DND-41 (cell line): Measurements from ENCODE around the gene CCDC51.

Experiments
- ATAC-seq: fragments of 200-7000 bp; cut with Tn5 transposase; 3 replicates; pipeline ENCODE4 v1.9.1; 2021; ENCODE audit warnings: low read depth; ENCODE audit not compliant: insufficient read depth
- DNase-seq: peaks from one replicate; pipeline ENCODE4 v3.0.0-alpha.2; 2020
- H2AFZ ChIP-seq: 2 replicates; pipeline ENCODE4 v1.6.0; 2012; ENCODE audit warnings: low read depth, low read length
- H3K27ac ChIP-seq: 2 replicates; pipeline ENCODE4 v1.5.1; 2012; ENCODE audit warnings: low read length, inconsistent platforms
- H3K27me3 ChIP-seq: fragments of 200-600 bp; sonication (generic); 2 replicates; pipeline ENCODE4 v1.6.0; 2012; ENCODE audit warnings: low read length, mild to moderate bottlenecking, inconsistent platforms; ENCODE audit not compliant: insufficient read depth, poor library complexity
- H3K36me3 ChIP-seq: 2 replicates; pipeline ENCODE4 v1.5.1; 2012; ENCODE audit warnings: low read length, inconsistent platforms; ENCODE audit not compliant: insufficient read depth
- H3K4me1 ChIP-seq: 2 replicates; pipeline ENCODE4 v1.5.1; 2012; ENCODE audit warnings: mild to moderate bottlenecking, low read length; ENCODE audit not compliant: insufficient read depth
- H3K4me2 ChIP-seq: 2 replicates; pipeline ENCODE4 v1.6.0; 2012; ENCODE audit warnings: mild to moderate bottlenecking, moderate library complexity, low read length, inconsistent platforms; ENCODE audit not compliant: insufficient read depth
- H3K4me3 ChIP-seq, 2 experiments: fragments of 200-600 bp in 1 of 2; shearing (Covaris generic) in 1 of 2; 2 replicates each; pipeline ENCODE4 v1.5.1; 2012 to 2016; ENCODE audit warnings: inconsistent platforms in 2 of 2, low read length in 2 of 2, mild to moderate bottlenecking in 2 of 2, low read depth in 1 of 2, moderate library complexity in 1 of 2
- H3K79me2 ChIP-seq: 2 replicates; pipeline ENCODE4 v1.6.0; 2012; ENCODE audit warnings: low read length, inconsistent platforms; ENCODE audit not compliant: insufficient read depth
- H3K9ac ChIP-seq: 2 replicates; pipeline ENCODE4 v1.6.0; 2012; ENCODE audit warnings: low read depth, mild to moderate bottlenecking, inconsistent platforms, low read length, moderate library complexity
- H3K9me3 ChIP-seq: 2 replicates; pipeline ENCODE4 v1.5.1; 2012; ENCODE audit warnings: low read length, moderate library complexity, mild to moderate bottlenecking, inconsistent platforms; ENCODE audit not compliant: insufficient read depth, severe bottlenecking
- H4K20me1 ChIP-seq: 2 replicates; pipeline ENCODE4 v1.6.0; 2012; ENCODE audit warnings: low read length; ENCODE audit not compliant: insufficient read depth
- EZH2 ChIP-seq: IDR thresholded peaks from 3 replicates; pipeline ENCODE4 v1.6.1; 2012; ENCODE audit warnings: borderline replicate concordance, low read depth, mild to moderate bottlenecking, moderate library complexity, low read length, inconsistent platforms; ENCODE audit not compliant: severe bottlenecking
- TF ChIP-seq, protein P1 (sequence below): IDR thresholded peaks from 2 replicates; pipeline ENCODE4 v1.5.1; 2012; ENCODE audit warnings: borderline replicate concordance, low read length, moderate library complexity, mild to moderate bottlenecking; ENCODE audit not compliant: poor library complexity, severe bottlenecking; ENCODE audit errors: extremely low read depth

CCDC51 gene

GRCh38 chr3:48414376-48415250 lies 25.3 kb downstream of the CCDC51 start:
- Histone ChIP-seq H3K4me2 (no peak overlapping the region), H3K36me3 (no peaks in the 10 kb centered on the region), H3K4me3 (no peak overlapping the region), H2AFZ (no peak overlapping the region), H3K27me3 (no peaks in the 10 kb centered on the region), H3K9me3 (no peaks in the 10 kb centered on the region), H3K79me2 (no peaks in the 10 kb centered on the region), H3K27ac (no peak overlapping the region), H3K4me1 (no peaks in the 10 kb centered on the region), H4K20me1 (peaks cover 5% of the 10 kb centered on the region; the same call in 1 of the 2 replicates), H3K9ac (no peak overlapping the region)
- DNase-seq, result no peak
- TF ChIP-seq, protein P1, sequence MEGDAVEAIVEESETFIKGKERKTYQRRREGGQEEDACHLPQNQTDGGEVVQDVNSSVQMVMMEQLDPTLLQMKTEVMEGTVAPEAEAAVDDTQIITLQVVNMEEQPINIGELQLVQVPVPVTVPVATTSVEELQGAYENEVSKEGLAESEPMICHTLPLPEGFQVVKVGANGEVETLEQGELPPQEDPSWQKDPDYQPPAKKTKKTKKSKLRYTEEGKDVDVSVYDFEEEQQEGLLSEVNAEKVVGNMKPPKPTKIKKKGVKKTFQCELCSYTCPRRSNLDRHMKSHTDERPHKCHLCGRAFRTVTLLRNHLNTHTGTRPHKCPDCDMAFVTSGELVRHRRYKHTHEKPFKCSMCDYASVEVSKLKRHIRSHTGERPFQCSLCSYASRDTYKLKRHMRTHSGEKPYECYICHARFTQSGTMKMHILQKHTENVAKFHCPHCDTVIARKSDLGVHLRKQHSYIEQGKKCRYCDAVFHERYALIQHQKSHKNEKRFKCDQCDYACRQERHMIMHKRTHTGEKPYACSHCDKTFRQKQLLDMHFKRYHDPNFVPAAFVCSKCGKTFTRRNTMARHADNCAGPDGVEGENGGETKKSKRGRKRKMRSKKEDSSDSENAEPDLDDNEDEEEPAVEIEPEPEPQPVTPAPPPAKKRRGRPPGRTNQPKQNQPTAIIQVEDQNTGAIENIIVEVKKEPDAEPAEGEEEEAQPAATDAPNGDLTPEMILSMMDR, result no peak
- TF ChIP-seq EZH2, result no peak
- no peak for ATAC-seq

DNA sequence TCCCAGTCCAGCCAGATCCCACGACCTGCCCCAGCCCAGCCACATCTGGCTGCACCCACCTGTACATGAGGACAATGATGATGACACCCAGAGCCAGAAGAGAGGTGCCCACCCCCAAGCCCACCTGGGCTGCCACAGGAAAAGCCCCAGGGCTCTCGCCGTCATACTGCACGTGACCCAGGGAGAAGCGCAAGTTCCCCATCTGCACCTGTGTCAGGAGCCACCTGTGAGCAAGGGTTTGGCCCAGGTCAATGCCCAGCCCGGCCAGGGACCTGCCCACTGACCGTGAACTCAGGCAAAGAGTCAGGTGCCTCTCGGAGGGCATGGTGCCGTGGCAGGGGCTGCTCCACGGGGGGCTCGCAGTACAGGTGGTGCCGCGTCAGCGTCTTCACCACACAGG lies 26.3 kb downstream of the CCDC51 start:
- H3K79me2 ChIP-seq, result no peaks in the 10 kb centered on the region
- no peak overlapping the region for H3K4me2 ChIP-seq
- H3K9me3 ChIP-seq, result no peaks in the 10 kb centered on the region
- no peaks in the 10 kb centered on the region for H3K27me3 ChIP-seq
- ATAC-seq, result no peak
- no peaks in the 10 kb centered on the region for H3K36me3 ChIP-seq
- peaks cover 3% of the 10 kb centered on the region; the same call in 1 of the 2 replicates for H4K20me1 ChIP-seq
- H2AFZ ChIP-seq, result no peak overlapping the region
- no peaks in the 10 kb centered on the region for H3K4me1 ChIP-seq
- no peak overlapping the region for H3K27ac ChIP-seq
- H3K9ac ChIP-seq, result no peak overlapping the region
- DNase-seq, result no peak
- H3K4me3 ChIP-seq, result no peak overlapping the region
- TF ChIP-seq, protein P1, result no peak
- no peak for TF ChIP-seq EZH2

- H3K36me3 ChIP-seq, result no peaks in the 10 kb centered on the region
- no peak overlapping the region for H2AFZ ChIP-seq
- H3K9me3 ChIP-seq, result no peaks in the 10 kb centered on the region
- no peaks in the 10 kb centered on the region for H3K79me2 ChIP-seq
- no peak overlapping the region for H3K4me3 ChIP-seq
- TF ChIP-seq EZH2, result no peak
- TF ChIP-seq, protein P1, result no peak
- ATAC-seq (no peak), DNase-seq (no peak)
- no peaks in the 10 kb centered on the region for H3K27me3 ChIP-seq
- no peak overlapping the region for H3K27ac ChIP-seq
- H3K4me2 ChIP-seq, result no peak overlapping the region
- no peak overlapping the region for H3K9ac ChIP-seq
- no peaks in the 10 kb centered on the region for H3K4me1 ChIP-seq
- H4K20me1 ChIP-seq, result peaks cover 3% of the 10 kb centered on the region; the same call in 1 of the 2 replicates
Measured at GRCh38 chr3:48413086-48413485, 26.8 kb downstream of the CCDC51 start.
